AG09309 (cell line): ENCODE data around the gene PSMC3.
A peak's percentile ranks its signal among the peaks of the same experiment; 100 is the strongest.

ENCODE experiments used
- DNase-seq: peaks from one replicate; pipeline ENCODE4 v3.0.0-alpha.2; 2010; ENCODE audit warnings: low read depth
- H3K4me3 ChIP-seq: 2 replicates; pipeline ENCODE4 v1.5.1; 2011; ENCODE audit warnings: mild to moderate bottlenecking, low read depth, low read length, moderate library complexity; ENCODE audit not compliant: control insufficient read depth
- TF ChIP-seq, protein P1 (sequence below): IDR thresholded peaks from 2 replicates; pipeline ENCODE4 v1.5.1; 2011; ENCODE audit warnings: mild to moderate bottlenecking, low read depth, low read length, inconsistent platforms; ENCODE audit not compliant: insufficient read depth, control insufficient read depth; ENCODE audit errors: missing control alignments

The PSMC3 gene

DNA sequence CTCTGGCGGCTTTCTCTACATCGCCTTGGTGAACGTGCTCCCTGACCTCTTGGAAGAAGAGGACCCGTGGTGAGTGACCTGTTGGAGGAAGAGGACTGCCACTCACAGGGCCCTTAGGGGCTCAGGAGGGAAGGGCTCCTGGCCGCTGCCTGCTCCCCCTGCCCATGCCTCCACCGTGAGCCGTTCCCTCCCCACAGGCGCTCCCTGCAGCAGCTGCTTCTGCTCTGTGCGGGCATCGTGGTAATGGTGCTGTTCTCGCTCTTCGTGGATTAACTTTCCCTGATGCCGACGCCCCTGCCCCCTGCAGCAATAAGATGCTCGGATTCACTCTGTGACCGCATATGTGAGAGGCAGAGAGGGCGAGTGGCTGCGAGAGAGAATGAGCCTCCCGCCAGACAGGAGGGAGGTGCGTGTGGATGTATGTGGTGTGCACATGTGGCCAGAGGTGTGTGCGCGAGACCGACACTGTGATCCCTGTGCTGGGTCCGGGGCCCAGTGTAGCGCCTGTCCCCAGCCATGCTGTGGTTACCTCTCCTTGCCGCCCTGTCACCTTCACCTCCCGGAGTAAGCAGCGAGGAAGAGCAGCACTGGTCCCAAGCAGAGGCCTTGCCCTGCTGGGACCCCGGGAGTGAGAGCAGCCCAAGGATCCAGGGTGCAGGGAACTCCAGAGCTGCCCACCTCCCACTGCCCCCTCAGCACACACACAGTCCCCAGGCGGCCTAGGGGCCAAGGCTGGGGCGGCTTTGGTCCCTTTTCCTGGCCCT, 11.0 kb downstream of the PSMC3 start:
- H3K4me3 ChIP-seq, result no peak overlapping the region
- TF ChIP-seq, protein P1, sequence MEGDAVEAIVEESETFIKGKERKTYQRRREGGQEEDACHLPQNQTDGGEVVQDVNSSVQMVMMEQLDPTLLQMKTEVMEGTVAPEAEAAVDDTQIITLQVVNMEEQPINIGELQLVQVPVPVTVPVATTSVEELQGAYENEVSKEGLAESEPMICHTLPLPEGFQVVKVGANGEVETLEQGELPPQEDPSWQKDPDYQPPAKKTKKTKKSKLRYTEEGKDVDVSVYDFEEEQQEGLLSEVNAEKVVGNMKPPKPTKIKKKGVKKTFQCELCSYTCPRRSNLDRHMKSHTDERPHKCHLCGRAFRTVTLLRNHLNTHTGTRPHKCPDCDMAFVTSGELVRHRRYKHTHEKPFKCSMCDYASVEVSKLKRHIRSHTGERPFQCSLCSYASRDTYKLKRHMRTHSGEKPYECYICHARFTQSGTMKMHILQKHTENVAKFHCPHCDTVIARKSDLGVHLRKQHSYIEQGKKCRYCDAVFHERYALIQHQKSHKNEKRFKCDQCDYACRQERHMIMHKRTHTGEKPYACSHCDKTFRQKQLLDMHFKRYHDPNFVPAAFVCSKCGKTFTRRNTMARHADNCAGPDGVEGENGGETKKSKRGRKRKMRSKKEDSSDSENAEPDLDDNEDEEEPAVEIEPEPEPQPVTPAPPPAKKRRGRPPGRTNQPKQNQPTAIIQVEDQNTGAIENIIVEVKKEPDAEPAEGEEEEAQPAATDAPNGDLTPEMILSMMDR, result no peak
- DNase-seq, result no peak

DNA sequence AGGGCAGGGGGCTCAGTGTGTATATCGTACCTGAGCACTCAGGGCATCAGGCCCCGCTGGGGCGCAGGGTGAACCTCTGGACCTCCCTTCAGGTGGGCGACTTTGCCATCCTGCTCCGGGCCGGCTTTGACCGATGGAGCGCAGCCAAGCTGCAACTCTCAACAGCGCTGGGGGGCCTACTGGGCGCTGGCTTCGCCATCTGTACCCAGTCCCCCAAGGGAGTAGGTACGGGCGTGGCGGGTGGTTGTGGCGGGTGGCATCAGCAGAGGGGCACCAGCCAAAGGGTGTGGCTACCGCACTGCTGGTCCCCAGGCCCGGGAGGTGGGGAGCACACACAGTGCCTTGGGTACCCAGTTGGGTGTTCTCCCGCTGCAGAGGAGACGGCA, 11.6 kb downstream of the PSMC3 start:
- DNase-seq, result no peak
- TF ChIP-seq, protein P1, result no peak
- no peak overlapping the region for H3K4me3 ChIP-seq

DNA sequence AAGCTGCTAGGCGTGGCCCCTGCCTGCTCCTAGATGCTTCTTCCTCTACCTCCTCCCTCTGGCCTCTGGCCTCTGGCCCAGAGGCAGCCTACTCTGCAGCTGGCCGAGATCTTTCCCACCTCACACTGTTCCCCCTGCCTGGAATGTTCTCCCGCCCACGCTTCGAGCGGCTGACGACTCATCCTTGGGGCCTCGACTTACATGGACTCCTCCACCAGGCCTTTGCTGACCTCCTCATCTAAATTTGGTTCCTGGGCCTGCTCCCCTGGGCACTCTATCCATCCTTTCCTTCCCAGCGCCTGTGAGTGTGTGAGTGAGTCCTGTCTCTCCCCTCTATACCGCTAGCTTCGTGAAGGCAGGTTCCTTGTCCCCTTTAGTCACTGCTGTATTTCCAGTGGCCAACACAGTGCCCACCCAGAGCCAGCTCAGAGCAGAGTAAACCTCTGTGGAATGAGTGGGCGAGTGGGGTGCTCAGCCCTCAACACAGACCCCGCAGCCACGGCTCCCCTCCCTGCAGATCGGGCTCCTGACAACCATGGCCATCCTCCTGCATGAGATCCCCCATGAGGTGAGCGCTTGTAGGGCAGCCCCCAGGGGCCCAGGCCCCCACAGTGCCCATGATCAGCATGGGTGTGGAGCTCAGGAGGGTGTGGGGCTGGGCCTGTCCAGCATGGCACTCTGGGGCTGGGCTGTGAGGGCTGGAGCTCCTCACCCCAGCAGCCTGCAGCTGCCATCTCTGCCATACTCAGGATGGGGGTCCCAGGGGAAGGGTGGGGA, 12.1 kb downstream of the PSMC3 start:
- no peak overlapping the region for H3K4me3 ChIP-seq
- TF ChIP-seq, protein P1, result no peak
- no peak for DNase-seq

DNA sequence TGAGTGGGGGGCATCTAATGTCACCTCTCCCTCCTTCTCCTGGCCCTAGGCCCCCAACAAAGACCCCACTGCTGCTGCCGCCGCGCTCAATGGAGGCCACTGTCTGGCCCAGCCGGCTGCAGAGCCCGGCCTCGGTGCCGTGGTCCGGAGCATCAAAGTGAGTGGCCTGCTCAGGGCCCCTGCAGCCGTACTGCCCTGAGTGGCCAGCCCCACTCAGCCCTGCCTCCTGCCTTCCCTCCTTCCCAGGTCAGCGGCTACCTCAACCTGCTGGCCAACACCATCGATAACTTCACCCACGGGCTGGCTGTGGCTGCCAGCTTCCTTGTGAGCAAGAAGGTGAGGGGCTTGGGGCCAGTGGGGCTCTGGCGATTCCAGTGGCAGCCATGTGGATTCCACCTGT, 12.9 kb downstream of the PSMC3 start:
- TF ChIP-seq, protein P1, result no peak
- no peak for DNase-seq

DNA sequence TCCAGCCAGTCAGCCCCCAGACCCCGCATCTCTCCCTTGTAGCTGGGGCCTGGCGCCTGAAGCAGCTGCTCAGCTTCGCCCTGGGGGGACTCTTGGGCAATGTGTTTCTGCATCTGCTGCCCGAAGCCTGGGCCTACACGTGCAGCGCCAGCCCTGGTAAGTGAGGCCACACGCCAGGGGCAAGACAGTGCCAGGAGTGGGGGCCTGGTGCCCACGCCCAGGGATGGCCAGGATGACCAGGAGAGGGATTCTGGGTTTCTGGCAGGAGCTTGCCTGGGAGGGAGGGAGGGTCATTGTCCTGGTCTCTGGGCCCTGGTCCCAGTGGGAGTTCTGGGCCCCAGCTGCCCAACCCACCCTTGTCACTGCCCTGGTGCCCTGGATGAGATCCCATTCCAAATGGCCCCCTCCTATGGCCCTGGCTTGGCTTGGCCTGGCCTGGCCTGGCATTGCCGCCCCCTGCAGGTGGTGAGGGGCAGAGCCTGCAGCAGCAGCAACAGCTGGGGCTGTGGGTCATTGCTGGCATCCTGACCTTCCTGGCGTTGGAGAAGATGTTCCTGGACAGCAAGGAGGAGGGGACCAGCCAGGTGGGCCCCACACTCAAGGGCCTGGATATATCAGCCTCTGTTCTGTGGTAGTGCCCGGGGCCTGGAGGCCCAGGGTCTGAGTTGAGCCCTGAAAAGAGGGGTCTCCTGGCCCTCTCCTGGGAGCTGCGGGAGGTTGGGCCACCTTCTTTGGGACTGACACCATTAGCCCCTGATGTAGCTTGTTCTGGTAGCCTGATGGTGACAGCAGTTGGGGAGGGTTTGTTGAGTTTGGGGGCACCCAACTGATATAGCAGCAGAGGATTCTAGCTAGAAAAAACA, 14.1 kb downstream of the PSMC3 start:
- no peak for DNase-seq
- no peak overlapping the region for H3K4me3 ChIP-seq
- TF ChIP-seq, protein P1, result peak; percentile 92

More for the DNA sequence above, 12.9 kb downstream of the PSMC3 start:
- no peak overlapping the region for H3K4me3 ChIP-seq
